Measurements from ENCODE around the gene NINJ2. TPM values are rescaled to one million over a fixed set of nuclear protein-coding genes. Genes with fewer than 3 reads are reported as not detected.

The NINJ2 gene
- total and polyA plus RNA-seq, 7 donors, result 2.0 to 12.3 (median 7.2) TPM

GRCh38 chr12:627285-627684, 36.0 kb downstream of the NINJ2 start:
- H3K27me3 ChIP-seq, result no peaks in the 10 kb centered on the region
- peaks cover 0 to 8% (median 6%) of the 10 kb centered on the region in 4 donors for H3K4me1 ChIP-seq
- no peak for DNase-seq
- intact Hi-C loops (cut with DNase I), result no loop called here
- WGBS, 2 donors, result 89 to 93% methylated on average over 4 of the region's 4 CpGs
- H3K9me3 ChIP-seq, result no peaks in the 10 kb centered on the region
- no peak overlapping the region for H3K4me3 ChIP-seq
- TF ChIP-seq POLR2AphosphoS5 (IDR thresholded peaks at IDR 0.05) (no peak), CTCF (IDR thresholded peaks at IDR 0.05) (no peak), EP300 (IDR thresholded peaks at IDR 0.05) (no peak)
- no peak overlapping the region for H3K27ac ChIP-seq
- H3K36me3 ChIP-seq, result no peaks in the 10 kb centered on the region

GRCh38 chr12:625998-626397, 37.2 kb downstream of the NINJ2 start:
- H3K9me3 ChIP-seq, result no peaks in the 10 kb centered on the region
- H3K27ac ChIP-seq, result no peak overlapping the region
- no peaks in the 10 kb centered on the region for H3K27me3 ChIP-seq
- intact Hi-C loops (cut with DNase I), result no loop called here
- H3K4me1 ChIP-seq, result no peaks in the 10 kb centered on the region
- H3K36me3 ChIP-seq, result no peaks in the 10 kb centered on the region
- no peak overlapping the region for H3K4me3 ChIP-seq
- TF ChIP-seq EP300 (IDR thresholded peaks at IDR 0.05) (no peak), POLR2A (IDR thresholded peaks at IDR 0.05) (no peak), POLR2AphosphoS5 (IDR thresholded peaks at IDR 0.05) (no peak), CTCF (IDR thresholded peaks at IDR 0.05) (no peak)
- WGBS, 2 donors, result 98% methylated on average over 3 of the region's 3 CpGs
- no peak for DNase-seq

GRCh38 chr12:623865-624372, 39.3 kb downstream of the NINJ2 start:
- TF ChIP-seq POLR2A (IDR thresholded peaks at IDR 0.05) (no peak), EP300 (IDR thresholded peaks at IDR 0.05) (no peak), CTCF (IDR thresholded peaks at IDR 0.05) (no peak), POLR2AphosphoS5 (IDR thresholded peaks at IDR 0.05) (no peak)
- Histone ChIP-seq H3K27ac (no peak overlapping the region), H3K36me3 (no peaks in the 10 kb centered on the region), H3K4me1 (no peaks in the 10 kb centered on the region), H3K4me3 (no peak overlapping the region), H3K9me3 (no peaks in the 10 kb centered on the region), H3K27me3 (no peaks in the 10 kb centered on the region)
- no peak for DNase-seq
- intact Hi-C loops (cut with DNase I), result no loop called here
- 92 to 94% methylated on average over 4 of the region's 4 CpGs for WGBS, 2 donors

- DNase-seq, result no peak
- 80 to 84% methylated on average over 6 of the region's 6 CpGs for WGBS, 2 donors
- H3K4me1 ChIP-seq, result no peaks in the 10 kb centered on the region
- no peaks in the 10 kb centered on the region for H3K36me3 ChIP-seq
- no peak overlapping the region for H3K4me3 ChIP-seq
- H3K9me3 ChIP-seq, result no peaks in the 10 kb centered on the region
- intact Hi-C loops (cut with DNase I), result no loop called here
- H3K27ac ChIP-seq, result peak overlapping the region in 1 of 4 donors; percentile 52
- H3K27me3 ChIP-seq, result no peaks in the 10 kb centered on the region
- TF ChIP-seq POLR2A (IDR thresholded peaks at IDR 0.05), result no peak
- TF ChIP-seq EP300 (IDR thresholded peaks at IDR 0.05), result no peak
Measured at GRCh38 chr12:623172-623864, 39.9 kb downstream of the NINJ2 start.

- 48 to 61% methylated on average over 3 of the region's 3 CpGs for WGBS, 2 donors
- peak overlapping the region in 2 of 4 donors; percentile 10 to 52 for H3K27ac ChIP-seq
- H3K4me3 ChIP-seq, result no peak overlapping the region
- H3K9me3 ChIP-seq, result no peaks in the 10 kb centered on the region
- H3K4me1 ChIP-seq, result peaks cover 0 to 3% (median 0%) of the 10 kb centered on the region in 4 donors
- H3K36me3 ChIP-seq, result no peaks in the 10 kb centered on the region
- intact Hi-C loops (cut with DNase I), result no loop called here
- no peak for DNase-seq
- no peaks in the 10 kb centered on the region for H3K27me3 ChIP-seq
- TF ChIP-seq POLR2AphosphoS5 (IDR thresholded peaks at IDR 0.05) (peak in 1 of 4 donors; percentile 47), EP300 (IDR thresholded peaks at IDR 0.05) (no peak), CTCF (IDR thresholded peaks at IDR 0.05) (no peak)
Measured at GRCh38 chr12:622416-622815, 40.8 kb downstream of the NINJ2 start.

All from sigmoid colon (tissue), 7 donors.